GM23338 (cell line): Measurements from ENCODE around the gene ZNF583. TPM values are rescaled to one million over a fixed set of nuclear protein-coding genes. Genes with fewer than 3 reads are reported as not detected.

Experiments used
- ATAC-seq: fragments of 200-7000 bp; cut with Tn5 transposase; 3 replicates; pipeline ENCODE4 v1.9.1; 2020
- DNase-seq: peaks from one replicate; pipeline ENCODE4 v3.0.0-alpha.2; 2015; ENCODE audit warnings: low spot score
- H2AFZ ChIP-seq: fragments of 200-600 bp; sonication (generic); 2 replicates; pipeline ENCODE4 v1.8.0; 2016; ENCODE audit warnings: antibody characterized with exemption, mild to moderate bottlenecking, moderate library complexity
- H3F3A ChIP-seq: fragments of 200-600 bp; sonication (generic); replicated peaks from 2 replicates; pipeline ENCODE4 v1.8.0; 2017; ENCODE audit warnings: antibody characterized with exemption, mixed run types, low read depth
- H3K27ac ChIP-seq: fragments of 200-600 bp; sonication (generic); 2 replicates; pipeline ENCODE4 v1.6.1; 2016; ENCODE audit warnings: low read depth
- H3K27me3 ChIP-seq: fragments of 200-600 bp; sonication (generic); 2 replicates; pipeline ENCODE4 v1.8.0; 2016; ENCODE audit warnings: mild to moderate bottlenecking, mixed run types, moderate library complexity; ENCODE audit not compliant: insufficient read depth
- H3K36me3 ChIP-seq: fragments of 200-600 bp; sonication (generic); 2 replicates; pipeline ENCODE4 v1.8.0; 2016; ENCODE audit warnings: mild to moderate bottlenecking; ENCODE audit not compliant: insufficient read depth
- H3K4me1 ChIP-seq: fragments of 200-600 bp; sonication (generic); 2 replicates; pipeline ENCODE4 v1.8.0; 2016; ENCODE audit warnings: mild to moderate bottlenecking, moderate library complexity; ENCODE audit not compliant: insufficient read depth
- H3K4me2 ChIP-seq: fragments of 200-600 bp; sonication (generic); 2 replicates; pipeline ENCODE4 v1.7.1; 2017; ENCODE audit warnings: mixed run types
- H3K4me3 ChIP-seq: fragments of 200-600 bp; sonication (generic); 2 replicates; pipeline ENCODE4 v1.6.1; 2016; ENCODE audit warnings: mixed run types
- H3K79me2 ChIP-seq: fragments of 200-600 bp; sonication (generic); replicated peaks from 2 replicates; pipeline ENCODE4 v1.8.0; 2017; ENCODE audit warnings: mild to moderate bottlenecking; ENCODE audit not compliant: insufficient read depth
- H3K9me2 ChIP-seq: fragments of 200-600 bp; sonication (generic); 2 replicates; pipeline ENCODE4 v1.8.0; 2017; ENCODE audit not compliant: insufficient read depth
- H4K20me1 ChIP-seq: fragments of 200-600 bp; sonication (generic); replicated peaks from 2 replicates; pipeline ENCODE4 v1.8.0; 2017; ENCODE audit warnings: mild to moderate bottlenecking; ENCODE audit not compliant: insufficient read depth
- H3K27ac Mint-ChIP-seq: 2 replicates; pipeline ENCODE4 v1.8.0; 2020; ENCODE audit warnings: inconsistent platforms, mild to moderate bottlenecking, moderate library complexity, mixed read lengths
- H3K27me3 Mint-ChIP-seq: 3 replicates; pipeline ENCODE4 v1.8.0; 2022; ENCODE audit warnings: low read depth, mild to moderate bottlenecking, moderate library complexity, mixed read lengths, inconsistent platforms; ENCODE audit not compliant: insufficient read depth, poor library complexity
- H3K36me3 Mint-ChIP-seq: 3 replicates; pipeline ENCODE4 v1.8.0; 2021; ENCODE audit warnings: low read depth, mild to moderate bottlenecking, inconsistent platforms, moderate library complexity, mixed read lengths
- H3K4me1 Mint-ChIP-seq: 3 replicates; pipeline ENCODE4 v1.8.0; 2020; ENCODE audit warnings: mild to moderate bottlenecking, inconsistent platforms, mixed read lengths
- H3K4me3 Mint-ChIP-seq: 3 replicates; pipeline ENCODE4 v1.8.0; 2021; ENCODE audit warnings: moderate library complexity, mild to moderate bottlenecking, inconsistent platforms, mixed read lengths
- H3K9me3 Mint-ChIP-seq: 3 replicates; pipeline ENCODE4 v1.8.0; 2020; ENCODE audit warnings: moderate library complexity, mild to moderate bottlenecking, inconsistent platforms, mixed read lengths
- CREB1 ChIP-seq: fragments of 250-450 bp; sonication (Bioruptor Pico); IDR thresholded peaks from 2 replicates; pipeline ENCODE4 v1.5.0; 2020; ENCODE audit warnings: low read depth, mild to moderate bottlenecking, moderate library complexity
- CTCF ChIP-seq, 2 experiments: fragments of 200-600 bp in 1 of 2; sonication (generic) in 1 of 2; conservative IDR thresholded peaks; 2 replicates each; pipeline versions ENCODE4 v1.5.1 to v1.6.1; 2016 to 2017; ENCODE audit warnings: antibody characterized with exemption in 2 of 2, low read depth in 2 of 2, mild to moderate bottlenecking in 2 of 2, moderate library complexity in 1 of 2
- ETS1 ChIP-seq: IDR thresholded peaks from 2 replicates; pipeline ENCODE4 v1.6.1; 2016; ENCODE audit warnings: antibody characterized with exemption
- EZH2 ChIP-seq: fragments of 200-600 bp; sonication (generic); IDR thresholded peaks from one replicate; pipeline ENCODE4 v1.8.0; 2017; ENCODE audit warnings: antibody characterized with exemption, mild to moderate bottlenecking, low read depth; ENCODE audit not compliant: unreplicated experiment
- EZH2phosphoT487 ChIP-seq: fragments of 200-600 bp; sonication (generic); IDR thresholded peaks from one replicate; pipeline ENCODE4 v1.8.1; 2018; ENCODE audit warnings: antibody characterized with exemption; ENCODE audit not compliant: unreplicated experiment
- JUNB ChIP-seq: IDR thresholded peaks from one replicate; pipeline ENCODE4 v1.6.1; 2016; ENCODE audit warnings: antibody characterized with exemption; ENCODE audit not compliant: unreplicated experiment
- NANOG ChIP-seq: IDR thresholded peaks from 2 replicates; pipeline ENCODE4 v1.6.1; 2016; ENCODE audit warnings: antibody characterized with exemption, borderline replicate concordance
- POLR2AphosphoS5 ChIP-seq: IDR thresholded peaks from 2 replicates; pipeline ENCODE4 v1.6.1; 2016; ENCODE audit warnings: antibody characterized with exemption, low read depth
- REST ChIP-seq: IDR thresholded peaks from one replicate; pipeline ENCODE4 v1.6.1; 2018; ENCODE audit warnings: antibody characterized with exemption; ENCODE audit not compliant: unreplicated experiment
- STAT1 ChIP-seq: IDR thresholded peaks from one replicate; pipeline ENCODE4 v1.6.1; 2016; ENCODE audit warnings: antibody characterized with exemption; ENCODE audit not compliant: unreplicated experiment
- ZNF114 ChIP-seq: fragments of 250-450 bp; sonication (Bioruptor Pico); IDR thresholded peaks from 2 replicates; pipeline ENCODE4 v1.5.0; 2020; ENCODE audit warnings: mild to moderate bottlenecking, moderate library complexity
- ZNF331 ChIP-seq: fragments of 250-450 bp; sonication (Bioruptor Pico); IDR thresholded peaks from 2 replicates; pipeline ENCODE4 v1.5.0; 2020; ENCODE audit warnings: low read depth, mild to moderate bottlenecking, moderate library complexity
- ZNF462 ChIP-seq: fragments of 250-450 bp; sonication (Bioruptor Pico); IDR thresholded peaks from 2 replicates; pipeline ENCODE4 v1.5.0; 2020; ENCODE audit warnings: mild to moderate bottlenecking, moderate library complexity
- polyA plus RNA-seq: library from polyadenylated mRNA; unstranded; fragments of >200 nt; fragmentation: Nextera tagmentation; extraction: Ambion mirVana; gene quantifications from 2 replicates; pipeline ENCODE4 v1.2.1, GENCODE V29; 2016
- total RNA-seq: library from RNA; depleted of rRNA; stranded (reverse); fragments of >200 nt; shearing (Covaris generic); gene quantifications from 2 replicates; pipeline ENCODE4 v1.2.3, GENCODE V29; 2014

The ZNF583 gene
- total and polyA plus RNA-seq, 2 experiments from 2014 or later, result 2.4 to 6.3 TPM

- Mint-ChIP-seq H3K27me3 (peaks cover 13% of the 10 kb centered on the region), H3K27ac (no peak overlapping the region), H3K4me3 (peak overlapping the region; percentile 91; the same call in 2 of the 3 replicates), H3K4me1 (no peaks in the 10 kb centered on the region), H3K36me3 (peaks cover 39% of the 10 kb centered on the region), H3K9me3 (peaks cover 96% of the 10 kb centered on the region)
- TF ChIP-seq ETS1 (no peak), POLR2AphosphoS5 (no peak), ZNF114 (no peak), NANOG (no peak), STAT1 (no peak), EZH2phosphoT487 (no peak), REST (no peak), JUNB (no peak), CREB1 (no peak), ZNF331 (CRISPR knock-in tag) (no peak), CTCF (conservative IDR thresholded peaks at IDR 0.05; ENCODE audit: low read depth in 2 of 2) (no peak), EZH2 (no peak), ZNF462 (CRISPR knock-in tag) (no peak)
- H3K4me2 ChIP-seq, result peak overlapping the region; percentile 74; the same call in 1 of the 2 replicates
- H3K4me1 ChIP-seq, result no peaks in the 10 kb centered on the region
- H3K79me2 ChIP-seq, result peaks cover 63% of the 10 kb centered on the region
- H3K27ac ChIP-seq, result no peak overlapping the region
- H3F3A ChIP-seq, result no peaks in the 10 kb centered on the region
- H3K9me2 ChIP-seq, result no peaks in the 10 kb centered on the region
- no peaks in the 10 kb centered on the region for H3K36me3 ChIP-seq
- no peaks in the 10 kb centered on the region for H3K27me3 ChIP-seq
- ATAC-seq (no peak), DNase-seq (no peak)
- H2AFZ ChIP-seq, result no peak overlapping the region
- H3K4me3 ChIP-seq, result peak overlapping the region; percentile 83
- no peaks in the 10 kb centered on the region; the same call in 1 of the 2 replicates for H4K20me1 ChIP-seq
These were observed 72.0 kb downstream of the ZNF583 start for GRCh38 chr19:56476093-56476492.
